CD4-positive, alpha-beta T cell treated with Interleukin-12 subunit alpha and Interleukin-12 subunit beta, for 1 hour (primary cell): ENCODE data around the gene INTS4.
"Not testable (repeated sequence)": the region's sequence is repeated elsewhere in the genome, so short reads cannot be mapped to it uniquely, and the experiment has no call there.

Source experiments
- DNase-seq: peaks from one replicate; pipeline ENCODE4 v3.0.0-alpha.2; 2020

The INTS4 gene

DNA sequence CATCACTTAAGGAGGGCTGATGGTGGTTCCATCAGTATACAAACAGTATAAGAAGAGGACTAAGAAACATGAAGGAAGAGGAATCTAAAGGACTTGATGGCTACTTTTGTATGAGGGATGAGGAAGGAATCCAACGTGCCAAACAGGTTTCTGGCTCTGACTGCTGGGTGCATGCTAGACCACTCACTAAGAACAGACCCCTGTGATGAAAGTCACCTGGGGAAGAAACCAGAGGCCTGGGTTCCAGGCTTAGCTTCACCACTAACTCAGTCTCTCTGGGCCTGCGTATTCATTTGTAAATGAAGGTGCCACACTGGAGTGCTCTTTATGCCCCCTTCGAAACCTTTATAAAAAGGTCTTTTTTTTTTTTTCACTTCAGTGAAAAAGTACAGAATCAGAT is 118.4 kb downstream of the INTS4 start:
- DNase-seq = no peak

DNA sequence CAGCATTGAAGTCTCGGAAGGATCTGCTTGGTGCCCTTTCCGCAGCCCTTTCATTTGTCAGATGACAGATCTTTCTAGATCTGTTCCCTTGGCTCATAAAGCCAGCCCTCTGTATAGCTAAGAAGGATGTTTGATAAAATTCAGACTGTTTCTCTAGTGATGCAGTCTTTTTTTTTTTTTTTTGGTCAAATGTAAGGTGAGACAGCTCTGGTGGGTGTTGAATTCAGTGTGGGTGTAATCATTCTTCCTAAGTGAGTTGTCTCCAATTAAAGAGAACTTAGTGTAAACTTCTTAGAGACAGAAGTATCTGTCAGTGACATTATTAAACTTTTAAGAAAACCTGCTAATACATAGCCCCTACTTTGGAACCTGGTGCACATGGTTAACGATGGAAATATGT is 120.3 kb downstream of the INTS4 start:
- DNase-seq = no peak

DNA sequence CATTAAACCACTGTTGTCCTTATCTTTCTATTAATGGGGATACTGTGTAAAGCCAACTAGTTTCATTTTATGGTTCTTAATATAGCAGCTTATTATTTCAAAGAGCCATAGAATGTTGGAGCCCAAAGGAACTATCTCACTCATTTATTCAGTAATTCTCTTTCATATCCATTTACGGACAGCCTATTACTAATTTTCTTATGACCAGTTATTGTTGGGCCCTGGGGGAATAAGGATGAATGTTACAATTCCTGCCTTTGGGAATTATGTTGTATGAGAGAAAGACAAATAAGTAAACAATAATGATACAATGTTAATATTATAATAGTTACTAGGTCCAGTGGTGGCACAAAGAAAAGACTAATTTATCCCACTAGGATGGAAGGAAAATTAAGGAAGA is 121.1 kb downstream of the INTS4 start:
- DNase-seq = no peak

DNA sequence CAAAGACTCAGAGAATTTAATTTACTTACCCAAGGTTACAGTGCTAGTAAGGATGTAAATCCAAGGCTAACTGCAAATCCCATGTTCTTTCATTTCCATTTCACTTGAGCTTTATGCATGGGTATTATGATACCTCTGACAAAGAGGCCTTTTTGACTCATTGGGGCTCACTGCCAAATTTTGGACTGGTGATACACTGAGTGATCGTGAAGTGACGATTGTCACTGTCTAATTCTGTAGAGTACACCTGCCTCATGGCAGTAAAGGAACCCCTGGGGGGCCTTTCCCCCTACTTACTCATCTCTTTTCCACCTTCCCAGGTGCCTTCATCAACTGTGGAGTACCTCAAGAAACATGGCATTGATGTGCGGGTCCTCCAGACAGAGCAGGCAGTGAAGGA is 122.6 kb downstream of the INTS4 start:
- no peak for DNase-seq

DNA sequence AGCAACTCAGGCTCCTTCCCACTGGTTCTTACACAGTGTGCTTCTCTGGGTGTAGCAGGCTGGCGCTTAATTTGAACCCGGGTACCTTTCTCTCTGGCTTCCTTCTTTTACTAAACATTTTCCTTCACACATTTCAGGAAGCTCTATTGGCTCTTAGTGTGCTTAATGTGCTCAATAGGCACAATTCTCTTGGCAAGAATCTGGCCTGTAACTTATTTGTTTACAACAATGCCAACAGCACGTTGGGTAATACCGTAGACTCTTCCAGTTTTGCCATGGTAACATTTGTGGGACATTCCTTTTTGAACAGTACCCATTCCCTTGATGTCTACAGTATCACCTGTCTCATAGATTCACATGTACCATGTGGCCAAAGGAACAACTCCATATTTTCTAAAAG is 125.7 kb downstream of the INTS4 start:
- no peak for DNase-seq

DNA sequence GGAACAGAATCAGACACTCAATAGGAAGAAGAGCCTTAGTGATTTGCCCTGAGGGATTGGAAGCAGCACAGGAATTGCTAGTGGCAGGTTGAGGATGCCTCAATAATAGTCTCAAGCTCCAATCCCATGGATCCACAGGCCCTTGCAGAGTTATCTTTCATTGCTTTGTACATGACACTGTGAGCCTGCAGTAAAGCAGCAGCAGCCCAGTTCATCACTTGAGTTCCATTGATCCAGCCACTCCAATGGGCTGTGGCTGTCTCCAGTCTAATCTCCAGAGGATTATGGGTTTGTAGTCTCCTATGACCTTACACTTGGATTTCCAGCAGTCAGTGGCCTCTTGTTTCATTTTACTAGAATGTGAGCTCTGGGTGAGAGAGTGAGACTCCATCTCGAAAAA is 128.1 kb downstream of the INTS4 start:
- DNase-seq = no peak

DNA sequence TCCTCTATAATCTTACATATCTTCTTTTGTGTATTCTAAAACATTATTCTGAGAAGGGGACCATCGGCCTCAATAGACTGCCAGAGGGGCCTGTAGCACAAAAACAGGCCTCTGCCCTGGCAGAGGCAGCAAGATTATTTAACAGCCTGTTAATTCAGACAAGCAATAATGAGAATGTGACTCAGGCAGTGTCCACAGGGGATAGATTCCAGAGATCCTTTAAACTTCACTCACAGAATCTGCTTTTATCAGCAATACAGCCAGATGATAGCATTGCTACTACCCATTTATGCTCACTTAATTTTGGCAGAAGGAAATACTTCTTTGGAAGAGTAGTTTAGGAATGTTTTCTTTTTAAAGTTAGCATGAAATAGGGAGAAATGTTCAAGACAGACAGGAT is 128.7 kb downstream of the INTS4 start:
- DNase-seq = no peak

DNA sequence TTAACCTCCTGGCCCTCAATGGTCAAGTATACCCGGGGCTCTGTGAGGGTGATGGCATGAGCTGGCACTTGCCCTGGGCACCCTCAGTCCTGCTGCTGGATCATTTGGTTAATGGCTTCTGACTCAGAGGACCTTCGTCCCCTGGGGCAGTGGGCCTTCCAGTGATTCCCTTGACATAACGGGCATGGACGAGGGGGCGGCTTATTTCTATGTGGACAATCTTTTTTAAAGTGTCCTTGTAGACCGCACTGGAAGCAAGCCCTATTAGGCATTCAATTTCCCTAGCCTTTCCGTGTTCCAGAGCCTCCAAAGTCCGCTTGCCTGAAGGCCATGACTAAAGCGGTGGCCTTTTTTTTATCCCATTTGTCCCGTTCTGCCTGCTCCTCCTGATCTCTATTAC is 133.0 kb downstream of the INTS4 start:
- not testable (repeated sequence) for DNase-seq

DNA sequence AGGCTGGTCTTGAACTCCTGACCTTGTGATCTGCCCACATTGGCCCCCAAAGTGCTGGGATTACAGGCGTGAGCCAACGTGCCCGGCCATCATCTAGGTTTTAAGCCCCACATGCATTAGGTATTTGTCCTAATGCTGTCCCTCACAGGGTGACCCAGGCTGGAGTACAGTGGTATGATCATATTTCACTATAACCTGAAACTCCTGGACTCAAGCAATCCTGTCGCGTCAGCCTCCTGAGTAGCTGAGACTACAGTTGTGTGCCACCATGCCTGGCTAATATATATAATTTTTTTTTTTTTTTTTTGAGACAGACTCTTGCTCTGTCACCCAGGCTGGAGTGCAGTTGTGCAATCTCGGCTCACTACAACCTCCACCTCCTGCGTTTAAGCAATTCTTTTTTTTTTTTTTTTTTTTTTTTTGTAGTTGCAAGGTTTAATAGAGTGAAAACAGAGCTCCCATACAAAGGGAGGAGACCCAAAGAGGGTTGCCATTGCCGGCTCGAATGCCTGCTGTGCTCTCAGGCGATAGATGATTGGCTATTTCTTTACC is 136.5 kb downstream of the INTS4 start:
- DNase-seq = not testable (repeated sequence)

DNA sequence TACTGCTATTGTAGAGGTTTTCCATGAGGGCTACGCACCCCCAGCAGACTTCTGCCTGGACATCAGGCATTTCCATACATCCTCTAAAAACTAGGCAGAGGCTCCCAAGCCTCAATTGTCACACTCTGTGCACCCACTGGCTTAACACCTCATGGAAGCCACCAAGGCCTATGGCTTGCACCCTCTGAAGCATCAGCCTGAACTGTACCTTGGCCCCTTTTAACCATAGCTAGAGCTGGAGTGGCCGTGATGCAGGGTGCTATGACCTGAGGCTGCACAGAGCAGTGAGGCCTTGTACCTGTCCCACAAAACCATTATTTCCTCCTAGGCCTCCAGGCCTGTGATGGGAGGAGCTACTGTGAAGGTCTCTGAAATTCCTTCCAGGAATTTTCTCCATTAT is 139.6 kb downstream of the INTS4 start:
- no peak for DNase-seq

DNA sequence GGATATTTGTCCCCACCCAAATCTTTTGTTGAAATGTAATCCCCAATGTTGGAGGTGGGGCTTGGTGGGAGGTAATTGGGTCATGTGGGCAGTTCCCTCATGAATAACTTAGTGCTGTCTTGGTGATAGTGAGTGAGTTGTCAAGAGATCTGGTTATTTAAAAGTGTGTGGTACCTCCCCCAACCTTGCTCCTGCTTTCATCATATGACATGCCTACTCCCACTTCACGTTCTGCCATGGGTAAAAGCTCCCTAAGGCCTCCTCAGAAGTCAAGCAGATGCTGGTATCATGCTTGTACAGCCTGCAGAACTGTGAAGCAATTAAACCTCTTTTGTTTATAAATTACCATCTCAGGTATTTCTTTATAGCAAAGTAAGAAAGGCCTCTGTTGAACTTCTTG is 143.0 kb downstream of the INTS4 start:
- DNase-seq = no peak

DNA sequence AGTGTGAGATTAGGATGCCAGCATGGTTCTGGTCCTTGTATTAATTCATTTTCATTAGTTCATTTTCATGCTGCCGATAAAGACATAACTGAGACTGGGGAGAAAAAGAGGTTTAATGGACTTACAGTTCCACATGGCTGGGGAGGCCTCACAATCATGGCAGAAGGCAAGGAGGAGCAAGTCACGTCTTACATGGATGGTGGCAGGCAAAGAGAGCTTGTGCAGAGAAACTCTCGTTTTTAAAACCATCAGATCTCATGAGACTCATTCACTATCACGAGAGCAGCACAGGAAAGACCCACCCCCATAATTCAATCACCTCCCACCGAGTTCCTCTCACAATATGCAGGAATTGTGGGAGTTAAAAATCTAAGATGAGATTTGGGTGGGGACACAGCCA is 150.8 kb downstream of the INTS4 start:
- DNase-seq = not testable (repeated sequence)

DNA sequence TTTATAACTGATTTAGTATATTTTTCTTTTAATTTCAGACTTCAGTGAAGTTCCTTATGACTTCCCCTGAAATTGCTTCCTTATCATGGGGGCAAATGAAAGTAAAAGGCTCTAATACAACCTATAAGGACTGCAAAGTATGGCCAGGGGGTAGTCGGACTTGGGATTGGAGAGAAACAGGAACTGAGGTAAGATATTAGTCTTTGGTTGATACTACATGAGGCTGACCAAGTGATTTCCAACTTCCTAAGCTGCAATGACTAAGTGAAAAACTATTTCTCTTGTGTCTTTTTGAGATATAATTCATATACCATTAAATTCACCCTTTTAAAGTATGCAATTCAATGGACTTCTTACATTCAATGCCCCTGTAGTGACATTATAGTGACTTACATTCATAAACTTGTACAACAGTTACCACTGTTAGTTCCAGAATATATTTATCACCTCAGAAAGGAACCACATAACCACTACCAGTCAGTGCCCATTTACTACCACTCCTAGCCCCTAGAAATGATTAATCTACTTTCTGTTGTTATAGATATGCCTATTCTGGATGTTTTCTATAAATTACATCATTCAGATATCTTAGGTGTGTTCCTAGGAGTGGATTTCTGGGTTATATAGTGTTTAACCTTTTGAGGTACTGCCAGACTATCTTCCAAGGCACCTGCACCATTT is 151.9 kb downstream of the INTS4 start:
- DNase-seq = no peak

DNA sequence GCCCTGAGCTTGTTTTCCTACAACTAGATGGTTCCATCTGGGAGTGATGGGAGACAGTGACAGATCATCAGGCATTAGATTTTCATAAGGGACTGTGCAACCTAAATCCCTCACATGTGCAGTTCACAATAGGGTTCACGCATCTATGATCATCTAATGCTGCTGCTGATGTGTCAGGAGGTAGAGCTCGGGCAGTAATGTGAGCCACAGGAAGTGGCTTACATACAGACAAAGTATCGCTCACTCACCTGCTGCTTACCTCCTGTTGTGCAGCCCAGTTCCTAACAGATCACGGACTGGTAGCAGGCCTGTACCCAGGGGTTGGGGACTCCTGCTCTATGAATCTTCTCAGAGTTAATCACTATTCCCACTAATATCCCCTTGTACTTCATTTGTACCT is 161.2 kb downstream of the INTS4 start:
- no peak for DNase-seq

DNA sequence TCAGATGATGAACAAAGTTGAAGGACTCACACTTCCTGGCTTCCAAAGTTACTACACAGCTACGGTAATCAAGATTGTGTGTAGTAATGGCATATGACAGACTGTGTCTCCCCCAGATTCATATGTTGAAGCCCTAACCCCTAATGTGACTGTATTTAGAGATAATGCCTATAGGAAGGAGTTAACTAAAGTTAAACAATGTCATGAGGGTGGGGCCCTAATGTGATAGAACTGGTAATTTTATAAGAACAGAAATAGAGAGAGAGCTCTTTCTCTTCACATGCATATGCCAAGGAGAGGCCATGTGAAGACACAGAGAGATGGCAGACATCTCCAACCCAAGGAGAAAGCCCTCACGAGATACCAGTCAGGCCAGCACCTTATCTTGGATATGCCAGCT is 165.5 kb downstream of the INTS4 start:
- no peak for DNase-seq
